ENCODE measurements around the gene RALGAPA1.
"Not testable (repeated sequence)": the region's sequence is repeated elsewhere in the genome, so short reads cannot be mapped to it uniquely, and the experiment has no call there.

- not testable (repeated sequence) for TF ChIP-seq CTCF (IDR thresholded peaks at IDR 0.05; ENCODE audit: low read depth, low read length, poor library complexity, severe bottlenecking); EZH2phosphoT487 (IDR thresholded peaks at IDR 0.05; ENCODE audit: borderline replicate concordance, low read length)
Measured at GRCh38 chr14:35587373-35587772, 221.7 kb downstream of the RALGAPA1 start.

All from DOHH2 (cell line).